Measurements from ENCODE around the gene NHS.

DNA sequence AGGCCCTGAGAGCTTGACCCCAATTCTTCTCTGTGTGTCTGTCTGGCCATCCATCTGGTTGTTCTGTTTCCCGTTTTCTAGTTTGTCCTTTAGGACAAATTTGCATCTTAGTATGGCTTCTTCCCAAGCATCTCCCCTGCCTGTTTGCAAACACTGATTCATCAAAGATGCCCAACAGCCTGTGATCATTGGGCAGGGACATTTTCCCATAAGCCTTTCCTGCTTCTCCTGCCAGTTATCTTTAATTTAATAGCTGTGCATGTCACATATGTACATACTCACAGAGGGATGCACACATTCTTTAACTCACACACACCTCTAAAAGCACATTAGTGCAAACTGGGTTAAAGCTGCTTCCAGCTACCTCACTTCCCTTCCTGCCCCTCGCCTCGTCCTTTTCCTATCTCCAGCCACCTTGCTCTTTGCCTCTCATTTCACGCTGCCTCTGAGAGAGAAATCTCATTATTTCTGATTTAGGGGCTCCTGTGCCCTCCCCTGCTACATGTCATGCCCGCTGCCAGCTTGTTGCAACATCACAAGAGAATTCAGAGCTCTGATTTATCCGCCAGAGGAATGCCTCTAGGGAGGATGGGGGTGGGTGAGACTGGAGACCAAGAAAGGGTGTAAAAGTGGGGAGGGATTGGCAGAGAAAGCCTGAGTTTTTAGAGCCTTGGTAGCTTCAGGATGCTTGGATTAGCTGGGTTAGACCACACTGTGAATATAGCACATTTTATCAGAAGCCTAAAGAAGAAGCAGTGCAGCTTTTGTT is 100.6 kb downstream of the NHS start:
- TF ChIP-seq, protein P1, sequence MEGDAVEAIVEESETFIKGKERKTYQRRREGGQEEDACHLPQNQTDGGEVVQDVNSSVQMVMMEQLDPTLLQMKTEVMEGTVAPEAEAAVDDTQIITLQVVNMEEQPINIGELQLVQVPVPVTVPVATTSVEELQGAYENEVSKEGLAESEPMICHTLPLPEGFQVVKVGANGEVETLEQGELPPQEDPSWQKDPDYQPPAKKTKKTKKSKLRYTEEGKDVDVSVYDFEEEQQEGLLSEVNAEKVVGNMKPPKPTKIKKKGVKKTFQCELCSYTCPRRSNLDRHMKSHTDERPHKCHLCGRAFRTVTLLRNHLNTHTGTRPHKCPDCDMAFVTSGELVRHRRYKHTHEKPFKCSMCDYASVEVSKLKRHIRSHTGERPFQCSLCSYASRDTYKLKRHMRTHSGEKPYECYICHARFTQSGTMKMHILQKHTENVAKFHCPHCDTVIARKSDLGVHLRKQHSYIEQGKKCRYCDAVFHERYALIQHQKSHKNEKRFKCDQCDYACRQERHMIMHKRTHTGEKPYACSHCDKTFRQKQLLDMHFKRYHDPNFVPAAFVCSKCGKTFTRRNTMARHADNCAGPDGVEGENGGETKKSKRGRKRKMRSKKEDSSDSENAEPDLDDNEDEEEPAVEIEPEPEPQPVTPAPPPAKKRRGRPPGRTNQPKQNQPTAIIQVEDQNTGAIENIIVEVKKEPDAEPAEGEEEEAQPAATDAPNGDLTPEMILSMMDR (IDR thresholded peaks at IDR 0.05 in 8 of 11, conservative IDR thresholded peaks at IDR 0.05 in 3 of 11): no peak
- no peak for TF ChIP-seq POLR2A (IDR thresholded peaks at IDR 0.05)
